HL-60 (cell line): ENCODE results near the gene COG7.

Source experiments
- DNase-seq, 2 experiments: peaks; one replicate each; pipeline ENCODE4 v3.0.0-alpha.2; 2010 to 2020; ENCODE audit warnings: low read depth in 1 of 2, low spot score in 1 of 2
- H3K27ac ChIP-seq: fragments of 250-450 bp; sonication (Bioruptor Pico); replicated peaks from 2 replicates; pipeline ENCODE4 v1.5.1; 2020; ENCODE audit warnings: mild to moderate bottlenecking, moderate library complexity
- H3K27me3 ChIP-seq: fragments of 250-450 bp; sonication (Bioruptor Pico); 2 replicates; pipeline ENCODE4 v1.5.1; 2021; ENCODE audit warnings: mild to moderate bottlenecking, moderate library complexity; ENCODE audit not compliant: insufficient read depth, poor library complexity, severe bottlenecking
- H3K4me3 ChIP-seq: replicated peaks from 2 replicates; pipeline ENCODE4 v1.5.1; 2011; ENCODE audit warnings: mild to moderate bottlenecking, control low read depth, low read length; ENCODE audit not compliant: insufficient read depth
- CTCF ChIP-seq: IDR thresholded peaks from one replicate; pipeline ENCODE4 v1.5.1; 2011; ENCODE audit warnings: low read length, control low read depth, inconsistent platforms; ENCODE audit not compliant: insufficient read depth
- GABPA ChIP-seq: IDR thresholded peaks from 2 replicates; pipeline ENCODE4 v1.6.1; 2012; ENCODE audit warnings: low read depth
- POLR2AphosphoS5 ChIP-seq: IDR thresholded peaks from 2 replicates; pipeline ENCODE4 v1.6.1; 2012; ENCODE audit warnings: low read depth
- REST ChIP-seq: IDR thresholded peaks from 2 replicates; pipeline ENCODE4 v1.6.1; 2012; ENCODE audit warnings: low read depth; ENCODE audit not compliant: insufficient replicate concordance
- SPI1 ChIP-seq: IDR thresholded peaks from 2 replicates; pipeline ENCODE4 v1.6.1; 2012; ENCODE audit warnings: low read depth, mild to moderate bottlenecking, borderline replicate concordance

Gene COG7

GRCh38 chr16:23380501-23380951, 72.5 kb downstream of the COG7 start:
- H3K27me3 ChIP-seq, result no peaks in the 10 kb centered on the region
- no peak overlapping the region for H3K4me3 ChIP-seq

GRCh38 chr16:23379707-23380106, 73.3 kb downstream of the COG7 start:
- H3K27ac ChIP-seq, result no peak overlapping the region
- no peak for TF ChIP-seq POLR2AphosphoS5
- no peak for TF ChIP-seq REST
- no peak for TF ChIP-seq GABPA
- no peak for TF ChIP-seq CTCF
- no peak for TF ChIP-seq SPI1
- no peak overlapping the region for H3K4me3 ChIP-seq
- H3K27me3 ChIP-seq, result no peaks in the 10 kb centered on the region
- no peak for DNase-seq

More at GRCh38 chr16:23380501-23380951, 72.5 kb downstream of the COG7 start:
- no peak overlapping the region for H3K27ac ChIP-seq
- DNase-seq, result no peak
- no peak for TF ChIP-seq GABPA
- no peak for TF ChIP-seq POLR2AphosphoS5
- TF ChIP-seq REST, result no peak
- no peak for TF ChIP-seq CTCF

- no peak for DNase-seq
- TF ChIP-seq POLR2AphosphoS5, result no peak
- TF ChIP-seq CTCF, result no peak
- no peak for TF ChIP-seq SPI1
- TF ChIP-seq GABPA, result no peak
- TF ChIP-seq REST, result no peak
- no peak overlapping the region for H3K27ac ChIP-seq
- H3K4me3 ChIP-seq, result no peak overlapping the region
- H3K27me3 ChIP-seq, result no peaks in the 10 kb centered on the region
Measured at GRCh38 chr16:23378921-23379320, 74.1 kb downstream of the COG7 start.
